LNCAP (cell line): Measurements from ENCODE around the gene GXYLT2.

Source experiments
- CTCF ChIP-seq: fragments of 450-650 bp; IDR thresholded peaks from 2 replicates; pipeline ENCODE4 v1.5.1; 2017; ENCODE audit warnings: mild to moderate bottlenecking

GXYLT2 gene

GRCh38 chr3:72924055-72924454 is 36.2 kb downstream of the GXYLT2 start:
- no peak for TF ChIP-seq CTCF

GRCh38 chr3:72930754-72931153 is 42.9 kb downstream of the GXYLT2 start:
- TF ChIP-seq CTCF = no peak

- TF ChIP-seq CTCF = no peak
Observed at GRCh38 chr3:72932416-72932815, 44.6 kb downstream of the GXYLT2 start.

GRCh38 chr3:72938471-72939265 is 50.8 kb downstream of the GXYLT2 start:
- peak; percentile 64 for TF ChIP-seq CTCF

- no peak for TF ChIP-seq CTCF
Observed at GRCh38 chr3:72941245-72941644, 53.4 kb downstream of the GXYLT2 start.

GRCh38 chr3:72942427-72942826 is 54.6 kb downstream of the GXYLT2 start:
- no peak for TF ChIP-seq CTCF

- TF ChIP-seq CTCF = no peak
Observed at GRCh38 chr3:72944696-72945095, 56.9 kb downstream of the GXYLT2 start.
